GM19467 (cell line): Measurements from ENCODE around the gene MRPL9.

ENCODE experiments used
- ATAC-seq: cut with Tn5 transposase; IDR thresholded peaks from one replicate; pipeline ENCODE4 v1.9.1; 2021; ENCODE audit warnings: mild to moderate bottlenecking, moderate library complexity; ENCODE audit not compliant: unreplicated experiment

The MRPL9 gene

DNA sequence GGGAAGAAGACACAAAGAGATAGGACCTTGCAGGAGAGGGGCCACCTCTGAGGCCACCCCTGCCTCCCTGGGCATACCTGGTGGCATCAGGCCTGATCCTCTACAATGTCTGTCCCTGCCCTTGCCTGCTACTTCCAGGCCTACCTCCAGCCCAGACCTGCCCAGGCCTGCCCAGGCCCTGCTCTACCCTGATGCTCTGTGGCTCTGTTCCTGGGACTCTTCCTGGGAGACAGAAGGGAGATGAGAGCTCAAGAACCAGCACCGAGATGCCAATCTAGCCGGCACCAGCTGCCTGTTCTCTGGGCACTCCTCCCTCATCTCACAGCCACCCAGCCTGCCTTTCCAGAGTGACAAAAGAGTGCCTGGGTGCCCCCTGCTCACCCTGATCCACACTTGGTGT is 49.4 kb downstream of the MRPL9 start:
- ATAC-seq: no peak

DNA sequence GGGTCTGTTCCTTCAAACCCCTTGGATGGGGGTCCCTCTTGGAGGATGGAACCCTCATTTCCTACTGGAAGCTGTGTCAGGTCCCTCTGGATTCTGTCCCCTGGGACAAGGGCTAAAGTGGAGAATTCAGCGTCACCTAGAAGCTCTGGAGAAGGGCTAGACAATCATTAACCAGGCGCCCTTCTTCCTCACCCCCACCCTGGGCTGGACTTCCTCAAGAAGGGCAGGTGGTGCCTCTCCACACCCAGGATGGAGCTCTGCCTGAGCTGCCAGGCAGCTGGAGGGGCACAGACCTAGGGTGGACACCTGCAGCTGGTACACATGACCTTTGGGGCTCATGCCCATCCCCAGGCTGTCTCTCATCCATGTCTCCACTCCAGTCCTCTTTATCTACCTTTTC is 50.3 kb downstream of the MRPL9 start:
- ATAC-seq: no peak

DNA sequence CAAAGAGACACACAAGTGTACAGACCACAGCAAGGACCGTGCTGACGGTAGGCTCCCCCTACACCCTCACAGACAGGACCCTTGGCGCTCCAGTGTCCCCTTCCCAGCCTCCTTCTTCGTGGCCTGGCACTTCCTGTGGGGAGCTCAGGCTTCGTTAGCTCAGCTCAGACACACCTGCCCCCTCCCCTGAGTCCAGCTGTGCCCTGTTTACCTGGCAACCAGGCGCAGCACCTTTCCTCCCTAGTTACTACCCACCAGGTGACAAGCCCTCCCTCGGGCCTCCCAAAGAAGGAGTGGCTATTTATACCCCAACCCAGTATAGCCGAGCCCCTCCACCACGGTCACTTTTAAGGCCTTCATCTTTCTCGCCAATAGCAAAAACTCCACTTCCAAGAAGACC is 51.3 kb downstream of the MRPL9 start:
- ATAC-seq: no peak

DNA sequence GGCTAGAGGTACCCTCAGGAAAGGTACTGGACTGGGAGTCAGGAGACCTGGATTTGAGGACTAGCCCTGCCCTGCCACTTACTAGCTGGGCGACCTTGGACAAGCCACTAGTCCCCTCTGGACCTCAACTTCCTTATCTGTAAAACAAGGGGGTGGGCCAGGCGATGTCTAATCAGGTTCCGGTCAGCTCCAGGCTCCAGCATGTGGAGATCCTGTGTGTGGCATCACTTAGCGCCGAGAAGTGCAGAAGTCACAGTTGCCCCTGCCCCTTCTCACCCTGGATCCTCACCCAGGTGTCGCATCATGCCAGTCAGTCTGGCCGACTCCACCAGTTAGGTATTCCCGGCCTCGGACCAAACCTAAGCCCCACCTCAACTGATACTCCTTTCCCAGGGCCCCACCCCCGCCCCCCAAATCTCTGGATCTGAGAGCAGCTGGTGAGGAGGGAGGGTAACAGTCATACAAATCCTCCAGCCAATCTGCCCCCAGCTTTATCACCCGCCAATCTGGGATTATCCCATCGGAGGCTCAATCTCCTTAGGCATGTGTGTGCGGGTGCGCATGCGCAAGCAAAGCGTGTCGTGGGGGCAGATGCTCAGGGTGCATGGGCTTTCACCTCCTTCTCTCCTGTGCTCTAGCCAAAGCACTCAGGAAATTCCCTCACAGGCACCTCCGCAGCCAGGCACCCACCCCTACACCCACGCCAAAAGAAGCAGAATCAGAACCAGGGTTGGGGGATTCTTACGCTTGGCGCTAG is 52.1 kb downstream of the MRPL9 start:
- ATAC-seq: no peak

DNA sequence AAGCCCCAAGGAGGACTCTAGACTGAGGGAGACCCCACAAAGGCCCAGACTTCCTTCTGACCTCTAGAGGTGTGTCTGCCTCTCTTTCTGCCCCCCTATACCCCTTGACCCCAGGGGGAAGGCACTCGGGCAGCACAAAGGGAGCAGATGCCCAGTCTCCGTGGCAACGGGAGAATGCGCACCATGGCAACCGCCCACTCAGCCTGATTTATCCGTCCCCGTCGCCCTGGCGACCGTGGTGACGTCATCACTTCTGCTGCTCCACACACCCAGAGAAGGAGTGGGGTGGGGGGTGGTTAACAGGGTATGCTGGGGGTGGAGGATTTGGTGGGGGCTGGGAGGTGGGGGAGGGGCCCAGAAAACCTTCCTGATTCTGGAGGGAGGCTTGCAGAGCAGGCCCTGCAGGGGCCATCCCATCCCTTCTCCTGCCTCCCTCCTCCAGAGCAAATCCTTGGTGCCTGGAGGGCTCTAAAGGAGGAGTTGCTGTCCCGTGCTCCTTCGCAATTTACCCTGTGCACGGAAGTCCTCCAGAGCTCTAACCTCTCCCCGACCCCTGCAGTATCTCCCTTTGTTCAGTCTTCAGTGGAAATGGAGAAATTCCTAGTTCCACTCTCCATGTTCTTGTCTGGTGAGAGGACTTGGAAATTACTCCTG is 53.0 kb downstream of the MRPL9 start:
- no peak for ATAC-seq
